ACC112 (cell line): ENCODE measurements around the gene KIF5C.

Experiments
- H2AFZ ChIP-seq: fragments of 200-600 bp; sonication (generic); one replicate; pipeline ENCODE4 v1.6.0; 2017; ENCODE audit warnings: antibody characterized with exemption, low read length; ENCODE audit not compliant: unreplicated experiment
- H3K27ac ChIP-seq: fragments of 200-600 bp; sonication (generic); 2 replicates; pipeline ENCODE4 v1.5.1; 2014; ENCODE audit warnings: low read depth, mild to moderate bottlenecking, antibody characterized with exemption, low read length, moderate library complexity
- H3K27me3 ChIP-seq: fragments of 200-600 bp; sonication (generic); 2 replicates; pipeline ENCODE4 v1.6.1; 2014; ENCODE audit warnings: mild to moderate bottlenecking, antibody characterized with exemption, low read length, moderate library complexity, mixed read lengths; ENCODE audit not compliant: insufficient read depth
- H3K36me3 ChIP-seq: fragments of 200-600 bp; sonication (generic); 2 replicates; pipeline ENCODE4 v1.6.1; 2016; ENCODE audit warnings: mild to moderate bottlenecking, antibody characterized with exemption, low read length, moderate library complexity, mixed read lengths; ENCODE audit not compliant: insufficient read depth
- H3K4me1 ChIP-seq: fragments of 200-600 bp; sonication (generic); one replicate; pipeline ENCODE4 v1.6.1; 2016; ENCODE audit warnings: low read length, mixed read lengths; ENCODE audit not compliant: insufficient read depth, unreplicated experiment, control insufficient read depth
- H3K4me3 ChIP-seq: fragments of 200-600 bp; sonication (generic); 2 replicates; pipeline ENCODE4 v1.5.1; 2014; ENCODE audit warnings: mild to moderate bottlenecking, low read depth, low read length
- H3K79me2 ChIP-seq: fragments of 200-600 bp; sonication (generic); one replicate; pipeline ENCODE4 v1.6.0; 2016; ENCODE audit warnings: low read length; ENCODE audit not compliant: control insufficient read depth, unreplicated experiment, insufficient read depth

KIF5C gene

DNA sequence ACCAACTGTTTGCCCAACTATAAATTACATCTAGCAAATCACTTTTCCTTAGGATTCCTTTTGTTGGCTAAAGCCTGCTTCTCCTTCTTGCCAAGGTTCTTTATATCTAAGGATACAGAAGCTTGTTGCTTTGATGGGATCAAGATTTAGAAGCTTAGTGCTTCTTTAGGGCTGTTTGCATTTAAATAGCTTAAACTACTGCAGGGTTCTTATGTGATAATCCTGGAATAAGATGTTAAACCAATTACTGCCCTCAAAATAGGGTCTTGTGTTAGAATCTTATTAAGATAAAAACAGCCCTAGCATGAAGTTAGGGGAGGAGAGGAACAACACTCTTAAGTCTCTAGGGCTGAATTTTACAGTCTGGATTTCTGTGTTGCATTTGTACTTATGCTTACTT lies 64.2 kb downstream of the KIF5C start:
- no peaks in the 10 kb centered on the region for H3K79me2 ChIP-seq
- no peaks in the 10 kb centered on the region for H3K4me1 ChIP-seq
- H3K27me3 ChIP-seq, result peaks cover 50% of the 10 kb centered on the region
- H3K4me3 ChIP-seq, result no peak overlapping the region
- no peak overlapping the region for H2AFZ ChIP-seq
- H3K27ac ChIP-seq, result no peak overlapping the region
- H3K36me3 ChIP-seq, result no peaks in the 10 kb centered on the region

- Histone ChIP-seq H3K36me3 (no peaks in the 10 kb centered on the region), H3K27ac (no peak overlapping the region), H3K27me3 (peaks cover 47% of the 10 kb centered on the region), H2AFZ (no peak overlapping the region), H3K4me3 (no peak overlapping the region), H3K4me1 (no peaks in the 10 kb centered on the region), H3K79me2 (no peaks in the 10 kb centered on the region)
Observed at GRCh38 chr2:148943097-148943496, 68.1 kb downstream of the KIF5C start.

GRCh38 chr2:148944536-148944935 lies 69.5 kb downstream of the KIF5C start:
- no peak overlapping the region for H3K4me3 ChIP-seq
- no peak overlapping the region for H2AFZ ChIP-seq
- H3K27me3 ChIP-seq, result peaks cover 46% of the 10 kb centered on the region
- H3K36me3 ChIP-seq, result no peaks in the 10 kb centered on the region
- H3K4me1 ChIP-seq, result no peaks in the 10 kb centered on the region
- no peaks in the 10 kb centered on the region for H3K79me2 ChIP-seq
- H3K27ac ChIP-seq, result no peak overlapping the region

DNA sequence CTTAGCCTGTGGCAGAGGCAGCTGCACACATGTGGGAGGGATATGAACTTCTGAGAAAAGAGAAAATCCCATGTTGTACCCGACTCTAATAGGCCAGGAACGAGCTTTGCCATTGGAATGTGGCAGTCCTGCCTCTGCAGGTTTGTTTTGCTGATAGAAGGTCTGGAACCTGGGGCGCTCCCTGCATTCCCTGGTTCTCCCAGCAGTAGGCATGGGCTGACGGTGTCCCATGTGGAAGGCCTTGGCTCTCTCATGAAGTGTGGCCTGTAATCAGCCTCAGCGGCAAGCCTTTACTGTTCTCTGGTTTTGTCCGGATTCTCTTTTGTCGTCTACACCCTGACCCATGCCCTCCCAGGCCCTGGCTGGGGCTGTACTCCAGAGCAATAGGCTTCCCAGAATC lies 72.3 kb downstream of the KIF5C start:
- Histone ChIP-seq H3K27me3 (peaks cover 46% of the 10 kb centered on the region), H3K36me3 (no peaks in the 10 kb centered on the region), H3K79me2 (no peaks in the 10 kb centered on the region), H3K4me1 (no peaks in the 10 kb centered on the region), H3K4me3 (no peak overlapping the region), H2AFZ (no peak overlapping the region), H3K27ac (no peak overlapping the region)

- Histone ChIP-seq H3K79me2 (no peaks in the 10 kb centered on the region), H3K4me3 (no peak overlapping the region), H3K27me3 (peaks cover 32% of the 10 kb centered on the region), H3K36me3 (no peaks in the 10 kb centered on the region), H3K27ac (no peak overlapping the region), H3K4me1 (no peaks in the 10 kb centered on the region), H2AFZ (no peak overlapping the region)
Observed at GRCh38 chr2:148948868-148949267, 73.8 kb downstream of the KIF5C start.

GRCh38 chr2:148949348-148949747 lies 74.3 kb downstream of the KIF5C start:
- no peak overlapping the region for H2AFZ ChIP-seq
- no peaks in the 10 kb centered on the region for H3K4me1 ChIP-seq
- H3K79me2 ChIP-seq, result no peaks in the 10 kb centered on the region
- H3K4me3 ChIP-seq, result no peak overlapping the region
- H3K27me3 ChIP-seq, result peaks cover 32% of the 10 kb centered on the region
- no peaks in the 10 kb centered on the region for H3K36me3 ChIP-seq
- H3K27ac ChIP-seq, result no peak overlapping the region

DNA sequence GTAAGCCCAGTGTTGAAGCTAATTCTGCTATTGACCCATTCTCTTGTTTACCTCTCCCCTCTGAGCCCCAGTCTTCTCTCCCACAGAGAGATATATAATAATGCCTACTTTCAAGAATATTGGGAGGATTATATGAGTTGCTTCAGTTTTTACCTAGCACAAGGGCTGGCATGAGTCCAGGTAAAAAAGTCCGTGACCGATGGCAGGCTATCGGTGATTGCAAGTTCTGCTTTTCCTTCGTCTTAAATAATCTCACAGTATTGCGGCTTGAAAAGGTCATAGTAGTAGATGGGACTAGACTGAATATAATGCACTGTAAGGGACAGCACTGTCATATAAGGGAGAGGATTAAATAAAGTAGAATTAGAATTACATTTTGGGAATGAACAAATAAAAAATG lies 77.6 kb downstream of the KIF5C start:
- Histone ChIP-seq H2AFZ (no peak overlapping the region), H3K4me1 (no peaks in the 10 kb centered on the region), H3K27ac (no peak overlapping the region), H3K4me3 (no peak overlapping the region), H3K36me3 (no peaks in the 10 kb centered on the region), H3K27me3 (peaks cover 34% of the 10 kb centered on the region), H3K79me2 (no peaks in the 10 kb centered on the region)

DNA sequence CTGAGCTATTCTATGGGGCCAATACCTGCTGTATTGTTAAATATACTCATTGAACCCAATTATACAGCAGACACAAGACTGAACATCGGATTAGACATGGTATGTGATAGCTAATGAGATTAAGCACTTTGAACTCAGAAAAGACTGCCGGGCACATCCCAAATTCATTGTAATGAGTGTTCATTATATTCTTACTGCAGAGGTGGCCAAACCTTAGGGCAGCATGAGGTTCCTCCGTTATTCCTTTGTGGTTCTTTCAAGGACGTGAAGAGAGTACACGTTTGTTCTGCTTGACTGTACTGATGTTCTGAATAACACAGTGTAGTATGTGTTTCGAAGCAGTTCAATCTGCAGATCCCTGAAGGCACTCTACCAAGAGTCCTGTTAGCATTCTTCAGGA lies 78.4 kb downstream of the KIF5C start:
- Histone ChIP-seq H3K36me3 (no peaks in the 10 kb centered on the region), H3K4me3 (no peak overlapping the region)

GRCh38 chr2:148954536-148954935 lies 79.5 kb downstream of the KIF5C start:
- H3K27ac ChIP-seq, result no peak overlapping the region
- H3K79me2 ChIP-seq, result no peaks in the 10 kb centered on the region
- H3K27me3 ChIP-seq, result peaks cover 31% of the 10 kb centered on the region
- no peak overlapping the region for H2AFZ ChIP-seq
- H3K4me3 ChIP-seq, result no peak overlapping the region
- no peaks in the 10 kb centered on the region for H3K36me3 ChIP-seq
- no peaks in the 10 kb centered on the region for H3K4me1 ChIP-seq

More for the DNA sequence above, 78.4 kb downstream of the KIF5C start:
- Histone ChIP-seq H3K27me3 (peaks cover 34% of the 10 kb centered on the region), H3K27ac (no peak overlapping the region), H3K79me2 (no peaks in the 10 kb centered on the region), H2AFZ (no peak overlapping the region), H3K4me1 (no peaks in the 10 kb centered on the region)

GRCh38 chr2:148955798-148956197 lies 80.8 kb downstream of the KIF5C start:
- Histone ChIP-seq H3K27ac (no peak overlapping the region), H3K27me3 (peaks cover 34% of the 10 kb centered on the region), H3K4me3 (no peak overlapping the region), H3K4me1 (no peaks in the 10 kb centered on the region), H3K36me3 (no peaks in the 10 kb centered on the region), H3K79me2 (no peaks in the 10 kb centered on the region), H2AFZ (no peak overlapping the region)

DNA sequence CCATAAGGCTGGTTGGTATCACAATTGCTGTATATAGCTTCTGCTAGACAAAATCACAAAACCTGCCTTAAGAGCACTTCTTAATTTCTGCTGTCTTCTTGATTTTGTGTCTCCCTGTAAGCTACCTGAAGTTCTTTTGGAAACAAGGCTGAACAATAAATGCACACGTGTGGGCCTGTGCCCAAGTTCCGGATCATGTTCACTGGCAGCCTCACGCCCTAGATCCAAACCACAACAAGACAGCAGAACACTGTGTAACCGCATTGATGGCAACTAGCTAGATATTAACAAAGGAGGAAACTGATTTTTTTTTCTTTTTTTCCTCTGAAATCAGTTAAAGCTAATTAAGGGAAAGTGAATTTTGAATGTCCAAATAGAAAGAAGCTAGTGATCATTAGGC lies 82.0 kb downstream of the KIF5C start:
- Histone ChIP-seq H3K79me2 (no peaks in the 10 kb centered on the region), H3K4me1 (no peaks in the 10 kb centered on the region), H2AFZ (no peak overlapping the region), H3K4me3 (no peak overlapping the region), H3K27me3 (peaks cover 34% of the 10 kb centered on the region), H3K36me3 (no peaks in the 10 kb centered on the region), H3K27ac (no peak overlapping the region)
